Measurements from ENCODE around the gene PHOX2B. TPM values are rescaled to one million over a fixed set of nuclear protein-coding genes. Genes with fewer than 3 reads are reported as not detected.

PHOX2B gene
- total and polyA plus RNA-seq, 9 of the 15 experiments (the other 6 are each of a cell fraction or from before 2014, with no cell fraction given): not detected

GRCh38 chr4:41744572-41745291 is 3.8 kb downstream of the PHOX2B start:
- no peaks in the 10 kb centered on the region for H3K9me3 ChIP-seq (replicated peaks; ENCODE audit: control insufficient read depth, insufficient read depth, low read depth, low read length)
- no peak overlapping the region for H3K9ac ChIP-seq (ENCODE audit: insufficient read depth in 1 of 2, low read depth in 2 of 2, low read length in 2 of 2)
- ChIA-PET POLR2A (no interaction called here), CTCF (ENCODE audit: low intra/inter-chr PET ratio) (no interaction called here)
- no peak overlapping the region for H2AFZ ChIP-seq (ENCODE audit: low read depth, low read length)
- in situ Hi-C loops (cut with MboI): no loop called here
- intact Hi-C loops (cut with micrococcal nuclease): no loop called here
- ATAC-seq (no peak), FAIRE-seq (no peak), DNase-seq (ENCODE audit: extremely low read depth in 1 of 4, low spot score in 3 of 4) (no peak)
- H3K9me1 ChIP-seq (ENCODE audit: control insufficient read depth, insufficient read depth, low read length): no peaks in the 10 kb centered on the region
- peaks cover 25 to 49% of the 10 kb centered on the region in 2 experiments; a peak in 4 of 5 replicates for H3K27me3 ChIP-seq (ENCODE audit: control insufficient read depth in 2 of 2, insufficient read depth in 2 of 2, low read length in 2 of 2)
- no TSS peak for BruUV-seq (replicated peaks)
- H3K79me2 ChIP-seq (ENCODE audit: control insufficient read depth, insufficient read depth, low read length): no peaks in the 10 kb centered on the region
- H3K4me1 ChIP-seq (replicated peaks in 1 of 2; ENCODE audit: control insufficient read depth in 2 of 2, insufficient read depth in 2 of 2, low read length in 2 of 2): peaks cover 0 to 6% of the 10 kb centered on the region in 2 experiments; a peak in 2 of 5 replicates
- H3K27ac ChIP-seq (ENCODE audit: extremely low read depth, low read depth, low read length): no peak overlapping the region
- no peak overlapping the region for H3K4me2 ChIP-seq (ENCODE audit: insufficient read depth, low read length)
- H3K4me3 ChIP-seq: no peak overlapping the region
- H3K36me3 ChIP-seq (ENCODE audit: control insufficient read depth, insufficient read depth, low read length): no peaks in the 10 kb centered on the region
- 0 out of 2 replicates have a peak, but pooled peaks have one; percentile 13 for TF ChIP-seq CEBPB (tag; IDR thresholded peaks at IDR 0.05)
- TF ChIP-seq OTX1 (CRISPR knock-in tag; IDR thresholded peaks at IDR 0.05): no peak
- no peaks in the 10 kb centered on the region for H4K20me1 ChIP-seq (replicated peaks; ENCODE audit: control insufficient read depth, insufficient read depth, low read length)
- under 1% methylated on average over 33 of the region's 33 CpGs for WGBS (ENCODE audit: insufficient coverage, low coverage, missing lambda C conversion rate)

GRCh38 chr4:41741354-41741753 is 7.2 kb downstream of the PHOX2B start:
- H3K9ac ChIP-seq (ENCODE audit: insufficient read depth in 1 of 2, low read depth in 2 of 2, low read length in 2 of 2): no peak overlapping the region
- H3K36me3 ChIP-seq (ENCODE audit: control insufficient read depth, insufficient read depth, low read length): no peaks in the 10 kb centered on the region
- no peak overlapping the region for H3K4me3 ChIP-seq
- H2AFZ ChIP-seq (ENCODE audit: low read depth, low read length): no peak overlapping the region
- H3K27me3 ChIP-seq (ENCODE audit: control insufficient read depth in 2 of 2, insufficient read depth in 2 of 2, low read length in 2 of 2): peaks cover 11 to 24% of the 10 kb centered on the region in 2 experiments; a peak in 3 of 5 replicates
- H3K27ac ChIP-seq (ENCODE audit: extremely low read depth, low read depth, low read length): no peak overlapping the region
- H3K4me2 ChIP-seq (ENCODE audit: insufficient read depth, low read length): no peak overlapping the region
- in situ Hi-C loops (cut with MboI): no loop called here
- no peaks in the 10 kb centered on the region for H3K9me1 ChIP-seq (ENCODE audit: control insufficient read depth, insufficient read depth, low read length)
- BruUV-seq (replicated peaks): no TSS peak
- no peaks in the 10 kb centered on the region for H3K79me2 ChIP-seq (ENCODE audit: control insufficient read depth, insufficient read depth, low read length)
- H3K4me1 ChIP-seq (replicated peaks in 1 of 2; ENCODE audit: control insufficient read depth in 2 of 2, insufficient read depth in 2 of 2, low read length in 2 of 2): peaks cover 0 to 6% of the 10 kb centered on the region in 2 experiments; a peak in 2 of 5 replicates
- POLR2A ChIA-PET: no interaction called here
- no peak for ATAC-seq
- intact Hi-C loops (cut with micrococcal nuclease): no loop called here
- CTCF ChIA-PET (ENCODE audit: low intra/inter-chr PET ratio): no interaction called here
- 3% methylated on average over 2 of the region's 2 CpGs for WGBS (ENCODE audit: insufficient coverage, low coverage, missing lambda C conversion rate)
- DNase-seq (ENCODE audit: extremely low read depth in 1 of 4, low spot score in 3 of 4): no peak
- H3K9me3 ChIP-seq (replicated peaks; ENCODE audit: control insufficient read depth, insufficient read depth, low read depth, low read length): no peaks in the 10 kb centered on the region
- H4K20me1 ChIP-seq (replicated peaks; ENCODE audit: control insufficient read depth, insufficient read depth, low read length): no peaks in the 10 kb centered on the region
- no peak for FAIRE-seq
- TF ChIP-seq ZNF431 (CRISPR knock-in tag; IDR thresholded peaks at IDR 0.05) (no peak), ZNF77 (CRISPR knock-in tag; IDR thresholded peaks at IDR 0.05) (no peak), ZNF668 (CRISPR knock-in tag; IDR thresholded peaks at IDR 0.05) (no peak), ZNF717 (CRISPR knock-in tag; IDR thresholded peaks at IDR 0.05) (no peak), SMARCB1 (IDR thresholded peaks at IDR 0.05; ENCODE audit: insufficient read length, low read depth) (no peak), XRCC5 (IDR thresholded peaks at IDR 0.05; ENCODE audit: low read depth, low read length) (no peak), ZNF165 (CRISPR knock-in tag; IDR thresholded peaks at IDR 0.05; ENCODE audit: borderline replicate concordance) (no peak), MYNN (IDR thresholded peaks at IDR 0.05) (no peak), MYNN (CRISPR knock-in tag; IDR thresholded peaks at IDR 0.05) (no peak), ZNF764 (CRISPR knock-in tag; IDR thresholded peaks at IDR 0.05; ENCODE audit: low read depth) (no peak), CHCHD3 (CRISPR knock-in tag; IDR thresholded peaks at IDR 0.05) (no peak), ATF6 (CRISPR knock-in tag; IDR thresholded peaks at IDR 0.05) (no peak), ZSCAN32 (CRISPR knock-in tag; IDR thresholded peaks at IDR 0.05) (no peak)
